AML-193 (cell line): ENCODE data around the gene USP36.
A peak's percentile ranks its signal among the peaks of the same experiment; 100 is the strongest.

Experiments
- DNase-seq, 2 experiments: peaks; one replicate each; lab custom pipeline; 2025; lab: John Stamatoyannopoulos, UW

USP36 gene

DNA sequence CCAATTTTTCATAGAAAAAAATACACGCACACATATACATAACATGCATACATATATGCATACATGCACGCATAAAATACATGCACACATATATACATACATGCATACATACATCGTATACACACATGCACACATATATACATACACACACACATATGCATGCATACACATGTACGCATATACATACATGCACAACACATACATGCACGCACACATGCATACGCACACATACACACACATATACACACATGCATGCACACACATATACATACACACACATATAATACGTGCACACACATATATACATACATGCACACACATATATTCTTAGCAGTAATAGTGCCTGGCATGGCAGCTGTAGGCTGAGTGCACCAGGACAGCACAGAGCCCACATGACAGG is 24.9 kb downstream of the USP36 start:
- DNase-seq, result no peak

DNA sequence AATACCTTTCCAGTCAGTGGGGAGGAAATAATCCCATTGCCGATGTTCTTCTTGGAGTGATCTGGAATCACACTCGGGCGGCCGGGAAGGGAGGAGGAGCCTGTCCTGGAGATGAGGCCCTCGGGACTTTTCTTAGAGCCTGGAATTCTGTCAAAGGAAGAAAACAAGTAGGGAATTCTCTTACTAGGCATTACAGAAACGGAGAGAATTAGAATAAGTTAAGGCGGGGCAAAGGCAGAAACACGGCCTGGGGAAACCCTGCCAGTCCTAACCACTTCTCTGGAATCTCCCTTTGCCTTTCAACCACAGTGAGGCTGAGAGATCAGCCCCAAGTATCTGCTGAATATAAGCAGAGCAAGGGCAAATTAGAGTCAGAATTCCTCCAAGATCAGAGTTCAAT is 27.8 kb downstream of the USP36 start:
- no peak for DNase-seq

DNA sequence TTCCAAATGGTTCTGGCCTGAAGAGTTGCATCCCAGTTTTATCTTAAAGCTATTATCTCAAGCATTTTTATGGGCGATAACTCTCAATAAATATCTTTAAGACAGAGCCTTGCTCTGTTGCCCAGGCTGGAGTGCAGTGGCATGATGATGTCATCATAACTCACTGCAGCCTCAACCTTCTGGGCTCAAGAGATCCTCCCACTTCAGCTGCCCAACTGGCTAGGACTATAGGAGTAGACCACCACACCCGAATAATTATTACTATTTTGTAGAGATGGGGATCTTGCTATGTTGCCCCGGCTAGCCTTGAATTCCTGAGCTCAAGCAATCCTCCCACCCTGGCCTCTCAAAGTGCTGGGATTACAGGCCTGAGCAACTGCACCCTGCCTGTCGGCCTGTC is 32.5 kb downstream of the USP36 start:
- DNase-seq, result no peak

GRCh38 chr17:78806451-78806850 is 34.2 kb downstream of the USP36 start:
- DNase-seq, result no peak

DNA sequence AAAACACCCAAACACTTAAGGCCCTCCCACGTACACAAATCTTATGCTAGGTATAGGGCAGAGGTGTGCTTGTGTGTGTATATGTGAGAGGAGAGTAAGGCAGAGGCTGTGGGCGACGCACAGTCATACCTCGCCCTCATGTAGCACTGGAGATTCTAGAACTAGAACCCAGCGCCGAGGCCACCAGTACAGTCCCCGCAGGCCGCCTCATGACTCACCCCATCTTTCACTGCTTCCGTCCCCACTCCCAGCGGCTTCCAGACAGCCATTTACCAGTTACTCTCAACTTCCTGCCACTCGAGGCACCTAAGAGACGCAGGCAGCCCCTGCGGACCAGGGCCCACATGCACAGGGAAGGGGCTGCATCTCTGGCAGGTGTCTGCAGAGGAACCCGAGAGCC is 35.3 kb downstream of the USP36 start:
- no peak for DNase-seq

GRCh38 chr17:78804777-78805176 is 35.8 kb downstream of the USP36 start:
- DNase-seq, result no peak

- DNase-seq, result no peak
Measured at GRCh38 chr17:78803186-78803845, 37.3 kb downstream of the USP36 start.

- no peak for DNase-seq
Measured at GRCh38 chr17:78802459-78802858, 38.2 kb downstream of the USP36 start.

GRCh38 chr17:78802008-78802407 is 38.6 kb downstream of the USP36 start:
- DNase-seq, result no peak

GRCh38 chr17:78800132-78800931 is 40.3 kb downstream of the USP36 start:
- DNase-seq, result no peak

DNA sequence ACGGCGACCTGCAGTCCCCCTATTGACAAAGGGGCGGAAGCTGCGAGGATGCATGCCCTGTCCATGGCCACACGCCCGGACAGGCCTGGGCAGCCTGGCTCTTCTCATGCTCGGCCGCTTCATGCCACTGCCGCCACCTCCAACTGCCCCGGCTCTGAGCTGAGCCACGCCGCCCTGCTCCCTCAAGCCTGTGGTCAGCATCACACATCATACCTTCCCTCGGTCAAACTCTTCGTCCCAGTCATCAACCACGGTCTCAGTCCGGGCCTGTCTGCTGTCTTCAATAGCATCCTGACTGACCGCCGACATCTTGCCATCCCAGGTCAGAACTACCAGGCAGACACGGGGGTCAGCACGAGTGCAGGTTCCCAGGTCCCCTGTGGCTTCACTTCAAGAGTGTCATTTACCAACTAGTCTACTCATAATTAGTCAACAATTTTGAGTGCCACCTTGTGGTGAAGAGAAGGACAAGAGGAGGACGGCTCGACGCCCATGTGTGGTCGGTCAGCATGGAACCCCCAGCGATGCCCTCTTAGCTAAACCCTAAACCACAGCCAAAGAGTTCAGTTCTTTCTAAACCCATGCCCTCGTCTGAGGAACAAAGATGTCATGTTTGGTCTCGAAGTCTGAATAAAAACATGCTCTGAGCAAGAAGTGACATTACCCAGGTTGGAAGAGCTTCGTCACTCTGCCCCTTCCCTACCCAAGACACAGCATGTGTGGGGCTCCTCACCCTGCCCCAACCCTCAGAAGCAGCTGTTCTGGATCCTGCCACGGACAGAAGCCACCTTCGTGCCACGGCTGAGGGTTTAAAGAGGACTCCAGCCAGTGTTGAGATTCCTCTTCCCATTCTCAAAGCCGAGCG is 41.7 kb downstream of the USP36 start:
- DNase-seq, result peak; percentile 14 to 54

- DNase-seq, result no peak
Measured at GRCh38 chr17:78797691-78798585, 42.7 kb downstream of the USP36 start.

GRCh38 chr17:78797213-78797612 is 43.4 kb downstream of the USP36 start:
- DNase-seq, result no peak

DNA sequence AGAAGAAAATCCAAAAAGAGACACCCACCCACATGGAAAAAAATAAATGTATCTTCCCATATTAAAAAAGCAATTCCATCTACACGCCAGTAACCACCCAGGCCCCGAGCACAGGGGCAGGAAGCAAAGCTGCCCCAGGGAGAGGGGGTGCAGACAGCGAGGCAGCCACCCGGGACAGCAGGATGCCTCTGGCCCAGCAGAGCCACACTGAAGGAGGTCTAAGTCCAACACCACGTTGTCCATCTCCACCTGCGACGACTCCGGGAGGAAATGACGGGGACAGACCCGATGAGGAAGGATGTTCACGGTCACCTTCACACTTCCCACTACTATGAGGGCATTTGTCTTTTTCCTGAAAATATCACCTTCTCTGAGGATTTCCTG is 44.1 kb downstream of the USP36 start:
- DNase-seq, result no peak

- DNase-seq, result no peak
Measured at GRCh38 chr17:78795861-78796516, 44.6 kb downstream of the USP36 start.

DNA sequence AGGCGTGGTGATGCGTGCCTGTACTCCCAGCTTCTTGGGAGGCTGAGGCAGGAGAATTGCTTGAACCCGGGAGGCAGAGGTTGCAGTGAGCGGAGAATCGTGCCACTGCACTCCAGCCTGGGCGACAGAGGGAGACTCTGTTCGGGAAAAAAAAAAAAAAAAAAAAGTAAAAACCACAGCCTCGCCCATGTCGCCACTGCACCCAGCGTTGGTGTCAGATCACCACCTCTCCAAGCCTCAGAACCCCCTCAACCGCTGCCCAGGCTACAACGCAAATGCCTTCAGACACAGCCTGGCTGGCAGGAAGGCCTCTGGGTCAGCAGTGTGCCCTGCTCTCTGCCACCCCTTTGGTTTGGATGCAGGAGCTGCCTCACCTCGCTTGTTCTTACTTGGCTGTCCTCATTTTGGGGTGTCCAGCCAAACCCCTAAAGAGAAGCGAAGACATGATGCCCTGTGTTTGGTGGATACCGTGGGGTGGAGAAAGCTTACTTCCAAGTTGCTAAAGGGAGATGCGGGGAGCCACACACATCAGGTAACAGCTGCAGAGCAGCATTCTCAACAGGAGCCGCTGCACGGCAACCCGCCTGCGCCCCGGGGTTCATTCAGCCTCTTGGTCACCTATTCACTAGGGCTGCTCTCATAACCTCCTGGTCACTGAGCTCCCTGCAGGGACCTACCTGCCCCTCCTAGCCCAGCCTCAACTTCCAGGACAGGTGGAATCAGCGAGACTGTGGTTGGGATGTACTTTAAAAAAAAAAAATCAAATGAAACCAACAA is 45.6 kb downstream of the USP36 start:
- DNase-seq, result no peak

GRCh38 chr17:78794399-78794798 is 46.2 kb downstream of the USP36 start:
- no peak for DNase-seq

GRCh38 chr17:78793968-78794367 is 46.6 kb downstream of the USP36 start:
- no peak for DNase-seq

GRCh38 chr17:78793415-78793814 is 47.2 kb downstream of the USP36 start:
- no peak for DNase-seq
